Panc1 (cell line): ENCODE data around the gene FBXO7. TPM values are rescaled to one million over a fixed set of nuclear protein-coding genes. Genes with fewer than 3 reads are reported as not detected.

ENCODE experiments used
- ATAC-seq: fragments of 200-7000 bp; cut with Tn5 transposase; 2 replicates; pipeline ENCODE4 v1.9.1; 2020; ENCODE audit warnings: mild to moderate bottlenecking, moderate library complexity
- BruUV-seq: library from RNA; stranded (reverse); fragments of 400-500 nt; replicated peaks from 2 replicates; lab custom pipeline; 2021; lab: Mats Ljungman, UMichigan
- CTCF ChIA-PET: fragments of 300-600 bp; sonication (Branson Sonifier 250); formaldehyde crosslinking; loops from one replicate; lab custom pipeline; 2022; ENCODE audit warnings: antibody characterized with exemption; lab: Charles Lee
- POLR2A ChIA-PET: fragments of 300-600 bp; sonication (Branson Sonifier 250); formaldehyde crosslinking; loops from one replicate; lab custom pipeline; 2022; ENCODE audit warnings: antibody characterized with exemption; lab: Charles Lee
- DNase-seq: peaks from one replicate; pipeline ENCODE4 v3.0.0-alpha.2; 2010; ENCODE audit warnings: low read depth, low spot score
- H3K27ac ChIP-seq: 2 replicates; pipeline ENCODE4 v1.5.1; 2011; ENCODE audit warnings: mild to moderate bottlenecking, low read length, inconsistent platforms
- H3K27me3 ChIP-seq: fragments of 200-500 bp; sonication (Bioruptor generic); 2 replicates; pipeline ENCODE4 v1.6.0; 2014; ENCODE audit warnings: low read length, inconsistent platforms; ENCODE audit not compliant: control insufficient read depth, insufficient read depth
- H3K36me3 ChIP-seq: fragments of 200-500 bp; sonication (Bioruptor generic); 2 replicates; pipeline ENCODE4 v1.5.1; 2014; ENCODE audit warnings: inconsistent platforms, mild to moderate bottlenecking, low read length, moderate library complexity; ENCODE audit not compliant: control insufficient read depth, insufficient read depth
- H3K4me1 ChIP-seq: 2 replicates; pipeline ENCODE4 v1.5.1; 2011; ENCODE audit warnings: inconsistent platforms, mild to moderate bottlenecking, low read length, moderate library complexity; ENCODE audit not compliant: control insufficient read depth, insufficient read depth
- H3K4me3 ChIP-seq, 2 experiments: 2 replicates each; pipeline ENCODE4 v1.5.1; 2011 to 2012; ENCODE audit warnings: low read depth in 2 of 2, low read length in 2 of 2, mild to moderate bottlenecking in 2 of 2, inconsistent platforms in 1 of 2, moderate library complexity in 1 of 2
- H3K9me3 ChIP-seq: fragments of 200-500 bp; sonication (Bioruptor generic); 2 replicates; pipeline ENCODE4 v1.5.1; 2014; ENCODE audit warnings: low read depth, mild to moderate bottlenecking, inconsistent platforms, low read length, moderate library complexity; ENCODE audit not compliant: control insufficient read depth, insufficient read depth
- POLR2AphosphoS5 ChIP-seq: IDR thresholded peaks from 2 replicates; pipeline ENCODE4 v1.6.1; 2012; ENCODE audit warnings: mild to moderate bottlenecking, low read depth, low read length, moderate library complexity
- REST ChIP-seq, 2 experiments: IDR thresholded peaks; 2 replicates each; pipeline ENCODE4 v1.6.1; 2011 to 2012; ENCODE audit warnings: low read depth in 2 of 2, control low read depth in 1 of 2, low read length in 1 of 2, mild to moderate bottlenecking in 1 of 2, moderate library complexity in 1 of 2; ENCODE audit not compliant: insufficient read depth in 1 of 2
- SIN3A ChIP-seq: IDR thresholded peaks from 2 replicates; pipeline ENCODE4 v1.6.1; 2012; ENCODE audit warnings: low read depth, mild to moderate bottlenecking, low read length, moderate library complexity, borderline replicate concordance; ENCODE audit not compliant: insufficient read depth
- TCF7L2 ChIP-seq: IDR thresholded peaks from 2 replicates; pipeline ENCODE4 v1.6.1; 2011; ENCODE audit warnings: mild to moderate bottlenecking, low read depth, low read length, inconsistent platforms
- in situ Hi-C: cut with HindIII; loops from 2 replicates; pipeline ENCODE4 v1.10.0; 2016; ENCODE audit warnings: low sequenced_read_pairs, low pct_unique_long_range_greater_than_20kb
- intact Hi-C: fragments of 100-400 bp; cut with micrococcal nuclease; formaldehyde crosslinking; loops from one replicate; pipeline ENCODE4 v1.10.0; 2022; ENCODE audit not compliant: unreplicated experiment
- total RNA-seq: library from RNA; stranded (reverse); gene quantifications from one replicate; pipeline ENCODE4 v1.2.1, GENCODE V29; 2021; ENCODE audit not compliant: unreplicated experiment
- TF ChIP-seq, protein P1 (sequence below): fragments of 450-650 bp; IDR thresholded peaks from 2 replicates; pipeline ENCODE4 v1.5.1; 2017; ENCODE audit warnings: mild to moderate bottlenecking

FBXO7 gene
- total RNA-seq, 1 experiment from 2014 or later = 67.8 TPM

DNA sequence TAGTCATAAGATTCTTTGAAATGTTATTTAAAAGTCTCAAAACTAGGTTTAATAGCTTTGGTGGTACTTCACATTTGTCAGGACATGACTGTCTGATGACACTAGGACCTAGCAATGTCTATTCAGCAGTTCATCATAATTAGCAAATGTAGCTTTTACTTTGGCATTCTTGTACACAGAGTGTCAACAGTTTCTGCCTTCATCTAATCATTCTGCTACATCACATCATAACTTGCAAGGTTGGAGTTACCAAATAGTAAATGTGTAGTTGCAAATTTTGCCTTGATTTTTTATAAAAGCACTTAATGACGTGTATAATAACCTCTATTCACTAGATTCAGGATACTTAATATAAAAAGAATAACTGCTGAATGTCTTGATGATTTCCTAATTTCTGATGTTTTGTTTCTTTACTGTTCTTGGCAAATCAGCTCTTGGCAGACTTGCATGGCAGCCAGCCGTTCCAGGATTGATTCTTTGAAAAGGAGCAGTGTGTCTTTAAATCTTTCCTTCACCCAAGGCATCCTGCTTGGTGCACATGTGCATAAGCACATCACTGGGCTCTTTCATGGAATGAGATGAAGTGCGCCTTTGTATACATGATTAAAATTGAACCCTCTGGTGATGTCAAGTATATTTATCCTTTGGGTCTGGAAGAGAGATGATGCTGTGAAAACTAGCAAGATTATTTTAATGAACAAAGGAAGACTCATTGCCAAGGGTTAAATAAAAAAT, 12.2 kb downstream of the FBXO7 start:
- Histone ChIP-seq H3K27ac (no peak overlapping the region), H3K27me3 (no peaks in the 10 kb centered on the region), H3K36me3 (peaks cover 5% of the 10 kb centered on the region; the same call in 1 of the 2 replicates), H3K9me3 (no peaks in the 10 kb centered on the region), H3K4me1 (no peaks in the 10 kb centered on the region), H3K4me3 (no peak overlapping the region)
- ATAC-seq (no peak), DNase-seq (no peak)
- POLR2A ChIA-PET = interaction anchor here (0.6 kb wide), 1 partner anchor 22 kb away, joined by 4 read pairs; no protein-coding TSS in a partner anchor
- in situ Hi-C loops (no loop called here), intact Hi-C loops (no loop called here)
- CTCF ChIA-PET = no interaction called here
- TF ChIP-seq, protein P1, sequence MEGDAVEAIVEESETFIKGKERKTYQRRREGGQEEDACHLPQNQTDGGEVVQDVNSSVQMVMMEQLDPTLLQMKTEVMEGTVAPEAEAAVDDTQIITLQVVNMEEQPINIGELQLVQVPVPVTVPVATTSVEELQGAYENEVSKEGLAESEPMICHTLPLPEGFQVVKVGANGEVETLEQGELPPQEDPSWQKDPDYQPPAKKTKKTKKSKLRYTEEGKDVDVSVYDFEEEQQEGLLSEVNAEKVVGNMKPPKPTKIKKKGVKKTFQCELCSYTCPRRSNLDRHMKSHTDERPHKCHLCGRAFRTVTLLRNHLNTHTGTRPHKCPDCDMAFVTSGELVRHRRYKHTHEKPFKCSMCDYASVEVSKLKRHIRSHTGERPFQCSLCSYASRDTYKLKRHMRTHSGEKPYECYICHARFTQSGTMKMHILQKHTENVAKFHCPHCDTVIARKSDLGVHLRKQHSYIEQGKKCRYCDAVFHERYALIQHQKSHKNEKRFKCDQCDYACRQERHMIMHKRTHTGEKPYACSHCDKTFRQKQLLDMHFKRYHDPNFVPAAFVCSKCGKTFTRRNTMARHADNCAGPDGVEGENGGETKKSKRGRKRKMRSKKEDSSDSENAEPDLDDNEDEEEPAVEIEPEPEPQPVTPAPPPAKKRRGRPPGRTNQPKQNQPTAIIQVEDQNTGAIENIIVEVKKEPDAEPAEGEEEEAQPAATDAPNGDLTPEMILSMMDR = no peak
- TF ChIP-seq POLR2AphosphoS5 = no peak
- no peak for TF ChIP-seq TCF7L2
- TF ChIP-seq SIN3A = no peak
- no peak for TF ChIP-seq REST (IDR thresholded peaks at IDR 0.05; ENCODE audit: insufficient read depth in 1 of 2, low read depth in 2 of 2, low read length in 1 of 2)
- no TSS peak for BruUV-seq

- Histone ChIP-seq H3K27me3 (no peaks in the 10 kb centered on the region), H3K36me3 (peaks cover 5% of the 10 kb centered on the region; the same call in 1 of the 2 replicates), H3K27ac (no peak overlapping the region), H3K9me3 (no peaks in the 10 kb centered on the region), H3K4me3 (no peak overlapping the region), H3K4me1 (no peaks in the 10 kb centered on the region)
- in situ Hi-C loops = no loop called here
- ChIA-PET POLR2A (no interaction called here), CTCF (no interaction called here)
- no peak for DNase-seq
- no TSS peak for BruUV-seq
- TF ChIP-seq SIN3A = no peak
- no peak for TF ChIP-seq TCF7L2
- TF ChIP-seq REST (IDR thresholded peaks at IDR 0.05; ENCODE audit: insufficient read depth in 1 of 2, low read depth in 2 of 2, low read length in 1 of 2) = no peak
- TF ChIP-seq, protein P1 = no peak
- TF ChIP-seq POLR2AphosphoS5 = no peak
- ATAC-seq = no peak
- intact Hi-C loops = no loop called here
Measured at GRCh38 chr22:32487461-32487860, 12.8 kb downstream of the FBXO7 start.
